Activated effector memory CD4-positive, alpha-beta T cell treated with Interleukin-2 at 50 U/mL for 16 hours (primary cell): ENCODE measurements around the gene TRIM24.

Experiments used
- DNase-seq: peaks from one replicate; pipeline ENCODE4 v3.0.0-alpha.2; 2020

TRIM24 gene

DNA sequence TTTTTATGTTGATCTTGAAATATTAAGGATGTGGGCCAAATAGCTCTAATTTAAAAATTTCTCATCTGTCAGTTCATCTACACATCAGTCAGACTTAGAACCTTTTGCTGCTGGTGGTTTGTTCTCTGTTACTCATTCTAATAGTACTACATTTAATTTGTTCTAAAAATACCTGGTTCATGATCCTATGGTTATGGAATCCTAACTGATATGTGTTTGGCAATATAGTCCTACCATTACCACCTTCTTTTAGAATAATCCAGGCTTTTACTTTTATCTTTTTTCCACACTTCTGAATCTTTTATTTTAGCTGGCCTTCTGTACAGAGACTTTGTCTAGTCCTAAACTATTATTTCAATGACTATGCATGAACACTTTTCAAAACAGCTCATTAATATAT lies 124.2 kb downstream of the TRIM24 start:
- DNase-seq = no peak

DNA sequence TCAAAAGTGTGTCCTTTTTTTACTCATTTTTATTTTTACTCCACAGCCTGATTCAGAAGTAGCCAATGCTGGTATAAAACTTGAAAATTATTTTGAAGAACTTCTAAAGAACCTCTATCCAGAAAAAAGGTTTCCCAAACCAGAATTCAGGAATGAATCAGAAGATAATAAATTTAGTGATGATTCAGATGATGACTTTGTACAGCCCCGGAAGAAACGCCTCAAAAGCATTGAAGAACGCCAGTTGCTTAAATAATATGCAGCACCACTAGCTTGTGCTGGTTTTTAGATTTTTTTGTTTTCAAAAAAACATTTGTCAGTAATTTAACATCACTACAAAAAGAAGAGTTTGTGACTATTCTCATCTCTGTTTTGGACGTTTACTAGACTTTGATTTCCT lies 124.6 kb downstream of the TRIM24 start:
- DNase-seq = no peak

DNA sequence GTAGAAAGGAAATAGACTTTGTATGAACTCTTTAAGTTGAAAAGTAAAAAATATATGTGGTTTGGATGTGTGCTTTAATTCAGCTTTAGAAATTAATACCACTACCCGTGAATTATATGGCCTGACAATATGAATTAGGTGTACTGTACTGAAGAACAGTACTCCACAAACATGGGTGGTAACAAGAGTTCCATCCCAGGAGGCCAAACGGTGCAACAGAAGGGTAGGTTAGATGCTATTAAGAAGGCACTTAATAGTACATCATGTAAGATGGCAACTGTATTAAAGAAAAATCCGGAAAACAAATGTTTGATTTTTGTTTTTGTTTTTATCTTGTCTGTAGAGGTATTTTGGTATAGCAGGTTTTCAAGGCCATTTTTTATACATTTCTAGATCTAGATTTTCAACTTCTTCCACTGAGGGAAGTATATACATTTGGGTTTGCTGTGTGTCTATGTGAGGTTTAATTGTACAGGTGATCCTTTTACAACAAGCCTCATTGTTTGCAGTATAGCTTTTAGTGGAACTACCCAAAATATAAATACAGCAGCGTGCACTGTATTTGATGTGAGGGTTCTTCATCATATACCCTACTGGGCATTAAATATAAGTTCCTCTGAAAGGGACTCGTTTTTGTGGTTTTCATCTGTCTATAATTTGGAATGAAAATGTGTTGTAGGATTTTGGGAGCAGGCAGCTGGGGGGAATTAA lies 125.4 kb downstream of the TRIM24 start:
- no peak for DNase-seq

DNA sequence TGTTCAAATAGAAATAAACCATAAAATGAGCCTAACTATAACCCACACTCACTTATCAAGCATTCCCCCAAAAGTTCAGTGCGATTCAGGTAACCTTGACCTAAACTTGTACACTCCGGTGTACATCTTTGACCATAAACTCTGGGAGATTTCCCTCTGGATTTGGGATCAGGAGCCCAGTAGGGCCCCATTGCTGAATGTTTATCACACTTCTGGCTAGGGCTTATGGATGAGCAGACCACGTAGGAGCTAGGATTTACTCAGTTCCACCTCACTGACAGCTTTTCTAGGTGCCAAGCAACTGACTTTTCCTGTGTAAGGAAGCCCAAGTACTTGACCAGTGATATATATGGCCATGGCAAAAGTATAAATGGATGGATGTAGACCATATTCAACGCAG lies 127.4 kb downstream of the TRIM24 start:
- no peak for DNase-seq

DNA sequence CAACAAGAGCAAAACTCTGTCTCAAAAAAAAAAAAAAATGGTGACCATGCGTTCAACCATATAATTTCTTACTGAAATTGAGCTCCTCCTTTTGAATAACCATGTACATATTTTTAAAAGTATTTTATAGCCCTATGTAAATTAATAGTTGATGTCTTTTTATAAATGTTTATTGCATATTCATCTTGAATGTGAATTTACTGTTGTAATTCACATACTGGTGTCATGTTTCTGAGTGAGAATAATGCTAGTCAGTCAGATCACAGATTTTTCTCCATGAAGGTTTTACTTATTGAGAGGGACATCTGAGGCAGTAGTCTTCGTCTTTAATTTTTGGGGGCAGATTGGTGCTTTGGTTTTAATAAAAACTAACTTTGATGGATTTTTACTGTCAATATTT lies 128.9 kb downstream of the TRIM24 start:
- DNase-seq = no peak

DNA sequence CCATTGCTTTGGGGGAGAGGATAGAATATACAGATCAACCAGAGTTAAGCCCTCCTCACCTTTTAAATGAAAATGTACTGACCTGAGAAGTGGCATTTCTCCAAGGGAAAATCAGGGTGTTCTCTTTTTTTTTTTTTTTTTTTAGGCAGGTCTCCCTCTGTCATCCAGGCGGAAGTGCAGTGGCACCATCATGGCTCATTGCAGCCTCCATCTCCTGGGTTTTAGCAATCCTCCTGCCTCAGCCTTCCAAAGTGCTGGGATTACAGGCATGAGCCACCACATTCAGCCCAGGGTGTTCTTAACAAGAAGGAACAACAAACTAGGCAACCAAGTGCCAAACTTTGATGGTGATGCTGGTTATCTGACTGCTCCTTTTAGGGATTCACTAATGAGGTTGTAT lies 130.1 kb downstream of the TRIM24 start:
- DNase-seq = no peak

DNA sequence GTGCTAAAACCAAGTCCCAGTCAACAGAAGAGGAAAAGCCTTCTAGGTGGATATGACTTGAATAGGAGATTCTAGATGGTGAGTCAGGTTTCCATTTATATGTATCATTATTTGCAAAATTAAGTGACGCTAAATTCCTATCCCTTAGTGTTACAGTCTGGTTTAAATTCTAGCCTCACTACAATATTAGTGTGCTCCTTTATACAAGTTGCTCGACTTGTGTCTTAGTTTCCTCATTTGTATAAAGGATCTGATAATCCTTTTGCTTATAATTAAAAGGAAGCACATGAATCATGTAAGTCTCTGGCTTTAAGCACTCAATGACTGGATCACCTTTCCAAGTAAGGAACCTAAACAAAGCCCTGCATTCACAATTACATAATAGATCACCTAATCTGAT lies 135.4 kb downstream of the TRIM24 start:
- no peak for DNase-seq

DNA sequence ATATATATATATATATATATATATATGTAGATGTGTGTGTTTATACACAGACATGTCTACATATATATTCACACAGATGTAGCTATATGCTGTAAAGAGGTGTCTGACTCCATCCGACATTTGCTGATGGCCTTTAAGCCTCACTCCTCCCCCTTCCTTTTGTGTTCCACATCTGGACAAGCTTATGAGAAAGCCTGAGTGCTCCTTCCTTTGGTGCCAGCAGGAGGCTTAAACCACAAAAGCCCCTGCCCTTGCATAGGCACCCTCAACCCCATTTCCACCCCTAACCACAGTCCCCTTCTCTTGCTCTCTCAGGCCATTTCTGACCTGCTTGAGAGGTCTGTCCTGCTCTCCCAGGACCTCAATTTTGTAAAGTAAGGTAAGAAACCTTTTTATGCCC lies 142.4 kb downstream of the TRIM24 start:
- no peak for DNase-seq

DNA sequence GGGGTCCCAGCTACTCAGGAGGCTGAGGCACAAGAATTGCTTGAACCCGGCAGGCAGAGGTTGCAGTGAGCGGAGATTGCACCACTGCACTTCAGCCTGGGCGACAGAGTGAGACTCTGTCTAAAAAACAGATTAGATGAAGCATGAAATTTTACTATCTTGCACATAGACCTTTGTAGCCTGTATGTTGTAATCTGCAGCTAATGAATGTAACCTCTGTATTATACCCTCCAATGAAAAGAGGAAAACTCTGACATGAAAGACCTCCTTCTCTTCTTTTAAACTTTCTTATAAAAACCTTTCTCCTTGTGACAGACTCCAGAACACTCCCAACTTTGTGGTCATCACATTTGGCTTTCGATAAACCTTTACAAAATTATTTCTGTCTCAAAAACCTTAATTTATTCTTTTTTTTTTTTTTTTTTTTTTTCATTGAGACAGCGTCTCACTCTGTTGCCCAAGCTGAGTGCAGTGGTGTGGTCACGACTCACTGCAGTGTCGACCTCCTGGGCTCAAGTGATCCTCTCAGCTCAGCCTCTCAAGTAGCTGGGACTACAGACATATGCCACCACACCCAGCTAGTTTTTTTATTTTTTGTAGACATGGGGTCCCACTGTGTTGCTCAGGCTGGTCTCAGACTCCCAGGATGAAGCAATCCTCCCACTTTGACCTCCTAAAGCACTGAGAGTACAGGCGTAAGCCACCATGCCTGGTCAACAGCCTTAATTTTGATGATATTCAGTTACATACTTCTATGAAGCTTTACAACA lies 143.7 kb downstream of the TRIM24 start:
- DNase-seq = no peak

DNA sequence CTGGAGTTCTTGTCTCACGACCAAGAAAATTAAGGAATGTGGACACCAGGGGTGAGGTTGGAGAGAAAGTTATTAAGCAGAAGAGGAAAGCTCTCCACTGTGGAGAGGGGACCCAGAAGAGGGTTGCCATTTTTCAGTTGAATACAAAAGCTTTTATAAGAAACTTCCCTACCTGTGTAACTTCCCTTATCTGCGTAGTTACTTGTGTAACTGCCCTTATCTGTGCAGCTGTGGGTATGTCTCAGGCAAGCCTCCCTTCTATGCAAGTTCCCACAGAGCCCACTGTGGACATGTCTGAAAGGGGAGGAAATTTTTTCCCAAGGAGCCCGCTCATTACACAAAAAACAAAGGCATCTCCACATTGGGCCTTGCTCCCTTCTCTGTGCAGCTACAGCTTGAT lies 146.2 kb downstream of the TRIM24 start:
- no peak for DNase-seq

DNA sequence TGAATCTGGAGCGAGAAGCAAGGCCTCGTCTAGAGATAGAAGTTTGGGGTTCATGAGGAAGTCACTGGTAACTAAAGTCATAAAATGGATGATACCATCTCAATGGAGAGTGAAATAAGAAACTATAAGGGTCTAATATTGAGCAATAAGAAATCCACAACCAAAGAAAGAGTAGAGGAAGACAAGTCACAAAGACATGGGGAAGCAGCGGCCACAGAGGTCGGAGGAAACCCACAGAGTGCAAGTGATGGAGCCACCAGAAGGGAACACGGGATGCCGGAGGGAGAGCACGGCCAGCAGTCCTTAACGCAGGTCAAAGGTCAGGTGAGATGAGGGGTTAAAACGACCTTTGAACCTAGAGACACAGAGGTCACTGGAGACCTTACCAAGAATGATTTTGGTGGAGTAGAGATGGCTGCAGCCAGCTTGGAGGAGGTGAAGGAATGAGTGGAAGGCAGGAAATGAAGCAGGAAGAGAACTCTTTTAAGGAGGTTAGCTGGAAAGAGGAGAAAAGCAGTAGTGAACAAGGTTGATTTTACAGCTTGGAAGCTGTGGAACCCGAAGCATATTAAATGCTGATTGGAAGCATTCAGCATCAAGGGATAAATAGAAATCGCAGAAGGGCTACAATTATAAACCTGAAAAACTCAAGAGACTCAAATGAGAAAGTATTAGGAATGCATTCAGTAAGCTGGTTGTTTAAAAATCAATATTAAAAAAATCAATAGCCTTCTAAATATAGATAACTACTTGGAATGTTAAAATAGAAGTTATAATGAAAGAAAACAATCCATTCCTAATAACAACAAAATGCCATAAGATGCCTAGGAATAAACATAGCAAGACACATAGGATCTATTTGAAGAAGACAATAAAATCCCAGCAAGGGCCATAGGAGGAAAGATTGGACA lies 147.4 kb downstream of the TRIM24 start:
- DNase-seq = no peak

DNA sequence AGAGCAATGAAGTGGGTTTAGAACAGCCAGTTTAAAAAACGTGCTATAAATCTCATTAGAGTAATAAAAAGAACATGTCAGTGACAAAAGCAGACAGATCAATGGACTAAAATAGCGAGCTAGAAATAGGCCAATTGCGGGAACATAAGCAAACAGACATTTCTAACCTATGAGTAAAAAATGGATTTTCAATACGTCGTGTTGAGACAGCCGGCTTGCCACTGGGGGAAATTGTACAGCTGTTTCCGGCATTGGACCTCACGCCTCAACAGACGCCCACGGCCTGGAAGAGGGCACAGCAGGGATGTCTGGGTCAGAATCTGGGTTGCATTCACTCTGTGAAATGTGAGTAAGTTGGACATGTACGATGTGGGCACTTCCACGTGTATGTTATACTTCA lies 148.2 kb downstream of the TRIM24 start:
- no peak for DNase-seq

DNA sequence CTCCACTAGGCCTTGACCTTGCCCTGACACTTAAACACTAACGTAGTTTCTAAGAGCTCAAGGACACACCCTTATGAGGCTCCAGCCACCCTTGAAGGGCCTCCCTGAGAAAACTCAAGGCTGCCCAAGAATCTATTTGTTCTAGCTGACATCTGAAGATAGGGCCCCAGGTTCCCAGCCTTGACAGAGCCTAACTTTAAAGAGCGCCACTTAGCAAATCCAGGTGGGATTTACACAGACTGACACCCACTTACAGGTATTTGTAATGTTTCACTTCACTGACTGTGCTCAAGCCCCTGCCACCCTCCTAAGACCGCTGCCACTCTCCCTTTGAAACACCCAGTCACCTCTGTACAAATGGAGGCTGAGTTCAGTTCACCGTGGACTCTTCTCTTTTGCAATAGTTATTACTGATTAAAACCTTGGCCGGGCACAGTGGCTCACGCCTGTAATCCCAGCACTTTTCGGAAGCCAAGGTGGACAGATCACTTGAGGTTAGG lies 150.7 kb downstream of the TRIM24 start:
- DNase-seq = no peak

DNA sequence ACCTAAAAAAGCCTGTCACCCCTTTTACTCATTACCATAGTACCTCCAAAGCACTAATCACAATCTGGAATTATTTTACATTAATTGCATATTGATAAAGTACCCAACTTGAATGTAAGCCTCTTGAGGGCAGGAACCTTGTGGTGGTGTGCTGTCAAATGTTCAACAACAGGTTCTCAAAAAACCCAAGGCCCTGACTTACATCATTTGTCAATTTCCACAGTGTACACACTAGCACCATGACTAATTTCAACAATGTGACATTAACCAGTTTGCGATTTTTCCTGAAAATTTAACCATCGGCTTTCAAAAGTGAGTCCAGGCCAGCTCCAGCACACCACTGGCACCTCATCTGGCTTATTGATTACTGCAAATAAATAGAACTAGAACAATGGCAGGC lies 153.6 kb downstream of the TRIM24 start:
- no peak for DNase-seq

DNA sequence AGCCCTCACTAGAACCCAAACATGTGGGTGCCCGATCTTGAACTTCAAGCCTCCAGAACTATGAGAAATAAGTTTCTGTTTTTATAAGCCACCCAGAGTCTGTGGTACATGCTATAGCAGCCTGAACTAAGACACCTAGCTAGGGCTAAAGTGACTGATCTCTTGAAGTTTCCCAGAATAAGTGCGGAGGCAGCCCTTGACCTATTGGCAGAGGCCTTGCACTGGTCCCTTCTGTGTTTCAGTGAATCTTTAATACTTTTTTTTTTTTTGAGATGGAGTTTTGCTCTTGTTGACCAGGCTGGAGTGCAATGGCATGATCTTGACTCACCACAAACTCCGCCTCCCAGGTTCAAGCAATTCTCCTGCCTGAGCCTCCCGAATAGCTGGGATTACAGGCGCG lies 156.0 kb downstream of the TRIM24 start:
- DNase-seq = no peak

DNA sequence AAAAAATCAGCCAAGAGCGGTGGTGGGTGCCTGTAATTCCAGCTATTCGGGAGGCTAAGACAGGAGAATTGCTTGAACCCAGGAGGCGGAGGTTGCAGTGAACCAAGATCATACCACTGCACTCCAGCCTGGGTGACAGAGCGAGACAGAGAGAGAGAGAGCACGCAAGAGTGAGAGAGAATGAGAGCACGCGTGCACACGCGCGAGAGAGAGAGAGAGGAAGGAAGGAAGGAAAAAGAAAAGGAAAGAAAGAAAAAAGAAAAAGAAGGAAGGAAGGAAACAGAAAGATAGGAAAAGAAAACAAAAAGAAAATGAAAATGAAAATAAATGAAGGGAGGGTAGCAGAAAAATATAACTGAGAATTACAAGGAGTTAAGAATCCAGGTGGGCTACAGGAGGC lies 158.4 kb downstream of the TRIM24 start:
- DNase-seq = no peak

DNA sequence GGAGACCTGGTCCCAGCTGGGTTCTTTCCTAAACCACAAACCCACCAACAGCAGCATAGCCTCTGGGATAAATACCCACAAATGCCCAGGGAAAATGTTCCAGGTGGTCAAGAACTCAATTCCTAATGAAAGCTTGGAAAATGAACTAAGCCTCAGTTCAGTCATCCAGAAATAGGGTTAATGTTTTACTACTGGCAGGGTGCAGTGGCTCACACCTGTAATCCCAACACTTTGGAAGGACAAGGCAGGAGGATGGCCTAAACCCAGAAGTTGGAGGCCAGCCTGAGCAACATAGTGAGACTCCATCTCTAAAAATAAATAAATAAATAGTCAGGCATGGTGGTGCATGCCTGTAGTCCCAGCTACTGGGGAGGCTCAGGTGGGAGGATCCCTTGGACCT lies 158.9 kb downstream of the TRIM24 start:
- DNase-seq = no peak

DNA sequence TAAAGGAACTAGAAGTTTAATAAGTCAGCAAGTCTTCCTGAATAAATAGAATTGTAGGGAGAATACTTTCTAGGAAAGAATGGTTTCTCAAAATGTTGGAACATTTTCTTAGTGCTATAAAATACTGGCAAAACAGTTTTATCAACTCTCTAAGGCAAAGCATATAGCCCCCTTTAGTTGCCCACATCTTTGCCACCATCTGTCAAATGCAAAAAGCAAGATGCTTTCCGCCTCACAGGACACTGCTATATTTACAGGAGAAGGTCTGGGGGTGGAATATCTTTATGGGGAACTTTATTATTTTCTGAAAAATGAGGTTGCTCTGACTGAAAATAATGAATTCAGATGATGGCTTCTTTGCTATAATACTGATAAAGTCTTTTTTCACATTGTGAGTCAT lies 162.8 kb downstream of the TRIM24 start:
- DNase-seq = no peak

DNA sequence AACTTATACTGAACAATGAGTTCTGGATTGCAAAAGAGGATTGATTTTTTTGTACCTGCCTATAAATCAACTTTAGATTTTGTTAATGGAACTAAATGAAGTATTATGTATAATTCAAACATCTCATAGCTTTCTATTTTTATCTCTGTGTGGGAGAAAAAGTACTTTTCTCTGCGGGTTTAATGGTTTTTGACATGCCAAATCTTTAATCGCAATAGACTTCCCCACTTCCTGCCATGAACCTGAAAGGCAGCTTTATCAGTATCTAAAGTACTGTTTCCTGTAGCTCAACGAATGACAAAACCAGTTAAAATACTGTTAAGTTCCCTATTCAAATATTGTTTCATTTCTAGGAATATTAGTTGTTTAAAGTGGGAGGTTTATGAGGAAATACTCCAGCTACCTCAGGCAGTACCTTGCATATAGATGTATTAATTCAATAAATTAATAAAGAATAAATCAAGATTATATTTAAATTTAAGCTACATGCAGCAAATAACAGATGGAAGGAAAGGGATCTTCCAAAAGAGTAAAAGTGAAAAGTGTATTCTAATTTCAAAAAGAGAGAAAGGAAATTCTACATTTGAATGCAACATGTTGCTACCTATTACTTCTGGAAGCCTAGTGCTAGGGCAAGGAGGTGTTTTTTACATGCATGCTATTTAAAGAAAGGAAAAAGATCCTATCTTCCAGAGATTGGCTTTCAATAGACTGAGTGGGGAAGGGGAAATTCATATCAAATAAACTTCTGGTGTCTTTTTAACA lies 165.2 kb downstream of the TRIM24 start:
- no peak for DNase-seq

DNA sequence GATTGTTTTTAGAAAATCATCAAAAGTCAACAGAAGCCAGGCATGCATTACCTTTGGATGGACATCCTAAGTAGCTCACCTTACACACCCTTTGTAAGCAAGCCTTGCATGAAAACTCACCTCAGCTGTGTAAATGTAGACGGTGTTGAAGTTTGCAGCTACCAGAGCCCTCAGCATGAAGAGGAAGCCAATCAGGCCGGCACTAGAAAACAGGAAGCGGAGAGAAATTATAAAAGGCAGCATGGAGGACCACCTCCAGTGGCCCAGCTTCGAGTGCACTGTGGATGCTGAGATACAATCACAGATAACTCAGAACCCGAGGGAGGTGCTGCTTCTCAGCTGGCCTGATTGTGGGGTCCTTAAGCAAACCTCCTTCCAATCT lies 165.8 kb downstream of the TRIM24 start:
- no peak for DNase-seq

DNA sequence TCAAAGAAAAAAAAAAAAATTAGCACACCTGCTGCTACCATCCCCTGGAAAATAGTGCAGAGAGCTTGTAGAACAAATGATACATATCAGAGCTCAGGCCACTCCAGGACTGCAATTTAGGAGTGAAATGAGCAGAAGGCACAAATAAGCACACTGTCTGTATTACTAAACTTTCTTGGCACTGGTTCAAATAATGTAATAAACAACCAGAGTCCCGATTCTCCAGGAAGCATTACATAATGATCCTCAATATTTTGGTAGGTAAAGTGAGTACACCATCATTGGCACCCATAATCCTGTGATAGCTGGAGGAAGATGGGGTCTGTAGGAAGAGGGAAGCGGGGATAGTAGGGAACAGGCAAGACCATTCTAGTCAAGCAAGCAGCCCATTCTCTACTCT lies 166.8 kb downstream of the TRIM24 start:
- DNase-seq = no peak

DNA sequence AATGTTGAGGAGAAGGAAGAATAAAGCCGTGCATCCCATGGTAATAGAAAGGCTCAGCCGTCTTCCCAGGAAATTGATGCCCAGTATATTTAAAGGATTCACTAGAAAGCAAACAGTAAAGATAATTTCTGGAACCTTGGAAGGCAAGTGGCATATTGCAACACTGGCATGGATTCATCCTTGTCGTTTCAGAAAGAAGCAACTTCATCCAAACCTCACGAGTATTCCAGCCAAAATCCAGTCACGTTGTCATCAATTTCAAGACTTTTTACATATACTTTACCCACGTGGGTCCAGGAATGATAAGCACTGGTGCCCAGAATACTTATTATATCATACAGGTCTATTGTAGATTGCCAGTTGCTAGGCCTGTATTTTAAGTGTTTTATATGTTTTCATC lies 167.3 kb downstream of the TRIM24 start:
- no peak for DNase-seq
